ENCODE measurements around the gene SBK2.
"Not testable (repeated sequence)": the region's sequence is repeated elsewhere in the genome, so short reads cannot be mapped to it uniquely, and the experiment has no call there.

SBK2 gene

GRCh38 chr19:55536951-55537740 is at the start of gene SBK2:
TSS of gene SBK2 (minus strand) at chr19:55537133. CDS start at chr19:55536294, 839 bp downstream.
- DNase-seq = no peak

- peak; percentile 85 for DNase-seq
These were observed 48.9 kb upstream of the SBK2 start for GRCh38 chr19:55585658-55586339.

GRCh38 chr19:55584871-55585270 is 47.9 kb upstream of the SBK2 start:
- no peak for DNase-seq

- not testable (repeated sequence) for DNase-seq
These were observed 47.0 kb upstream of the SBK2 start for GRCh38 chr19:55583897-55584296.

- not testable (repeated sequence) for DNase-seq
These were observed 45.4 kb upstream of the SBK2 start for GRCh38 chr19:55582284-55582683.

GRCh38 chr19:55581823-55582223 is 44.9 kb upstream of the SBK2 start:
- DNase-seq = no peak

- DNase-seq = no peak
These were observed 44.4 kb upstream of the SBK2 start for GRCh38 chr19:55581145-55581822.

- peak; percentile 92 for DNase-seq
These were observed 43.8 kb upstream of the SBK2 start, which contains the start of gene ZNF579 for GRCh38 chr19:55580628-55581144. TSS of gene ZNF579 (minus strand) at chr19:55580848. CDS start at chr19:55579639, 1,209 bp downstream.

GRCh38 chr19:55579766-55580621 is 43.1 kb upstream of the SBK2 start:
- peak; percentile 43 for DNase-seq

- no peak for DNase-seq
These were observed 42.1 kb upstream of the SBK2 start for GRCh38 chr19:55578761-55579747.

GRCh38 chr19:55578031-55578760 is 41.3 kb upstream of the SBK2 start:
- no peak for DNase-seq

- DNase-seq = no peak
These were observed 39.8 kb upstream of the SBK2 start for GRCh38 chr19:55576746-55577145.

- not testable (repeated sequence) for DNase-seq
These were observed 37.0 kb upstream of the SBK2 start for GRCh38 chr19:55573929-55574328.

- not testable (repeated sequence) for DNase-seq
These were observed 32.5 kb upstream of the SBK2 start for GRCh38 chr19:55569477-55569876.

- no peak for DNase-seq
These were observed 30.9 kb upstream of the SBK2 start for GRCh38 chr19:55567708-55568328.

GRCh38 chr19:55566823-55567222 is 29.9 kb upstream of the SBK2 start:
- no peak for DNase-seq

- DNase-seq = no peak
These were observed 26.3 kb upstream of the SBK2 start for GRCh38 chr19:55563261-55563690.

- no peak for DNase-seq
These were observed 22.8 kb upstream of the SBK2 start for GRCh38 chr19:55559684-55560083.

- no peak for DNase-seq
These were observed 17.8 kb upstream of the SBK2 start for GRCh38 chr19:55554741-55555152.

GRCh38 chr19:55554302-55554701 is 17.4 kb upstream of the SBK2 start:
- no peak for DNase-seq
